Activated CD4-positive, alpha-beta memory T cell treated with anti-CD3 and anti-CD28 coated beads, Interleukin-2, amount 10 ng/mL, durations not matched to agents 7 days and 5 days (primary cell): ENCODE results near the gene GDNF. TPM values are rescaled to one million over a fixed set of nuclear protein-coding genes. Genes with fewer than 3 reads are reported as not detected.
"Not testable (repeated sequence)": the region's sequence is repeated elsewhere in the genome, so short reads cannot be mapped to it uniquely, and the experiment has no call there.

ENCODE experiments used
- CTCF ChIA-PET: fragments of 350-600 bp; sonication (Branson Sonifier 250); formaldehyde crosslinking; loops from one replicate; lab custom pipeline; 2021; ENCODE audit warnings: antibody characterized with exemption, inconsistent platforms; lab: Charles Lee
- POLR2A ChIA-PET: fragments of 350-600 bp; sonication (Branson Sonifier 250); formaldehyde crosslinking; loops from one replicate; lab custom pipeline; 2021; ENCODE audit warnings: antibody characterized with exemption; lab: Charles Lee
- DNase-seq: peaks from one replicate; pipeline ENCODE4 v3.0.0-alpha.2; 2020
- H3K27ac Mint-ChIP-seq: one replicate; pipeline ENCODE4 v1.8.0; 2021; ENCODE audit warnings: mild to moderate bottlenecking, mixed read lengths
- H3K27me3 Mint-ChIP-seq: one replicate; pipeline ENCODE4 v1.8.0; 2021; ENCODE audit warnings: mixed read lengths
- H3K36me3 Mint-ChIP-seq: one replicate; pipeline ENCODE4 v1.8.0; 2021; ENCODE audit warnings: low read depth, mixed read lengths
- H3K4me1 Mint-ChIP-seq: one replicate; pipeline ENCODE4 v1.8.0; 2021; ENCODE audit warnings: mixed read lengths
- H3K4me3 Mint-ChIP-seq: one replicate; pipeline ENCODE4 v1.8.0; 2021; ENCODE audit warnings: mild to moderate bottlenecking, mixed read lengths
- H3K9me3 Mint-ChIP-seq: one replicate; pipeline ENCODE4 v1.8.0; 2021; ENCODE audit warnings: mixed read lengths
- total RNA-seq, 2 experiments: library from RNA; stranded (reverse); gene quantifications; one replicate each; pipeline ENCODE4 v1.2.3, GENCODE V29; 2021

The GDNF gene
- total RNA-seq, result not detected

GRCh38 chr5:37839407-37840052 is at the start of gene GDNF:
Gene GDNF, minus strand, starts transcription at chr5:37840041. Its CDS starts 5,245 bp downstream, at chr5:37834796.
- no peak within 1 kb of the TSS for H3K27ac Mint-ChIP-seq
- H3K4me3 Mint-ChIP-seq, result no peak within 1 kb of the TSS

GRCh38 chr5:37888476-37888875 is 48.6 kb upstream of the GDNF start:
- H3K4me3 Mint-ChIP-seq, result no peak overlapping the region
- H3K27me3 Mint-ChIP-seq, result peaks cover 1% of the 10 kb centered on the region
- no peak overlapping the region for H3K27ac Mint-ChIP-seq
- no peaks in the 10 kb centered on the region for H3K36me3 Mint-ChIP-seq
- no peaks in the 10 kb centered on the region for H3K9me3 Mint-ChIP-seq
- H3K4me1 Mint-ChIP-seq, result no peaks in the 10 kb centered on the region
- ChIA-PET POLR2A (no interaction called here), CTCF (no interaction called here)
- DNase-seq, result no peak

More at GRCh38 chr5:37839407-37840052, at the start of gene GDNF:
- peaks cover 81% of the 10 kb centered on the region for H3K27me3 Mint-ChIP-seq
- H3K4me1 Mint-ChIP-seq, result peaks cover 35% of the 10 kb centered on the region
- ChIA-PET POLR2A (no interaction called here), CTCF (interaction anchor here (0.9 kb wide), 1 partner anchor 354 kb away, joined by 4 read pairs; no protein-coding TSS in a partner anchor)
- H3K36me3 Mint-ChIP-seq, result peaks cover 8% of the 10 kb centered on the region
- no peaks in the 10 kb centered on the region for H3K9me3 Mint-ChIP-seq
- DNase-seq, result no peak

- Mint-ChIP-seq H3K9me3 (no peaks in the 10 kb centered on the region), H3K36me3 (no peaks in the 10 kb centered on the region), H3K4me3 (no peak overlapping the region), H3K27ac (no peak overlapping the region), H3K27me3 (peaks cover 1% of the 10 kb centered on the region), H3K4me1 (no peaks in the 10 kb centered on the region)
- CTCF ChIA-PET, result no interaction called here
- POLR2A ChIA-PET, result no interaction called here
- no peak for DNase-seq
Observed at GRCh38 chr5:37886242-37886905, 46.5 kb upstream of the GDNF start.

- CTCF ChIA-PET, result no interaction called here
- H3K27ac Mint-ChIP-seq, result no peak overlapping the region
- no peak for DNase-seq
- POLR2A ChIA-PET, result no interaction called here
- H3K4me3 Mint-ChIP-seq, result no peak overlapping the region
- H3K36me3 Mint-ChIP-seq, result no peaks in the 10 kb centered on the region
- H3K4me1 Mint-ChIP-seq, result no peaks in the 10 kb centered on the region
- no peaks in the 10 kb centered on the region for H3K9me3 Mint-ChIP-seq
- H3K27me3 Mint-ChIP-seq, result peaks cover 1% of the 10 kb centered on the region
Observed at GRCh38 chr5:37882636-37883035, 42.8 kb upstream of the GDNF start.

- Mint-ChIP-seq H3K36me3 (no peaks in the 10 kb centered on the region), H3K4me1 (no peaks in the 10 kb centered on the region), H3K4me3 (no peak overlapping the region), H3K27me3 (peaks cover 1% of the 10 kb centered on the region), H3K9me3 (no peaks in the 10 kb centered on the region), H3K27ac (no peak overlapping the region)
- DNase-seq, result no peak
- ChIA-PET CTCF (no interaction called here), POLR2A (no interaction called here)
Observed at GRCh38 chr5:37881359-37881758, 41.5 kb upstream of the GDNF start.

DNA sequence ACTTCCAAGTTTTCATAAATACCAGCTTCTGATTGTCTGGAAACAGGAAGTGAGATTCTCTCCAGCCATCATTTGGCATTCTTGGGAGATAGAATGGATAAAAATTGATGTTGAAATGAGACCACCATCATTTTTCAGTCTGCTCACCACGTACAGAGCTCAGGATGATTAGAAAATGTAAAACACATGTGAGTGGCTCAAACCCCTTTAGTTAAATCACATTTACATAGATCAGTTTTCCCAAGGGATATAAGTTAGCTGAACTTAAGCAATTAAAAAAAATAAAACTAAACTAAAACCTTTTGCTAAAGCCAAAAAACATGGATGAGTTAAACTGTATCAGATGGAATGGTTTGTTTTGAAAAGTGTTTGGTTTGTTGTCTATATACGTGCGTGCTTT is 37.1 kb upstream of the GDNF start:
- Mint-ChIP-seq H3K4me3 (no peak overlapping the region), H3K4me1 (no peaks in the 10 kb centered on the region), H3K36me3 (no peaks in the 10 kb centered on the region), H3K27ac (no peak overlapping the region), H3K9me3 (no peaks in the 10 kb centered on the region), H3K27me3 (no peaks in the 10 kb centered on the region)
- no peak for DNase-seq
- CTCF ChIA-PET, result no interaction called here
- POLR2A ChIA-PET, result no interaction called here

DNA sequence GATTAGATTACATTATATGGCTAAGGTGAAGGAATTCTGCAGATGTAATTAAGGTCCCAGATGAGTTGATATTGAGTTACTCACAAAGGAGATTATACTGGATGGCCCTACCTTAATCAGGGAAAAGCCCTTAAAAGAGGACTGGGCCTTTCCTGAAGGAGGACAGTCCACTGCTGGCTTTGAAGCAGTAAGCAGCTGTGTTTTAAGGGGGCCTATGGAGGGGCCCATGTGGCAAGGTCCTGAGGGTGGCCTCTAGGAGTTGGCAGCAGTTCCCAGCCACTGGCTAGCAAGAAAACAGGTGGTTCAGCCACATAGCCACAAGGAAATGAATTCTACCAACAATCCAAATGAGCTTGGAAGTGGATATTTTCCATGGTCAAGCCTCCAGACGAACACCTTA is 36.4 kb upstream of the GDNF start:
- ChIA-PET CTCF (no interaction called here), POLR2A (no interaction called here)
- H3K27me3 Mint-ChIP-seq, result no peaks in the 10 kb centered on the region
- H3K9me3 Mint-ChIP-seq, result no peaks in the 10 kb centered on the region
- H3K4me3 Mint-ChIP-seq, result no peak overlapping the region
- H3K27ac Mint-ChIP-seq, result no peak overlapping the region
- DNase-seq, result no peak
- no peaks in the 10 kb centered on the region for H3K36me3 Mint-ChIP-seq
- no peaks in the 10 kb centered on the region for H3K4me1 Mint-ChIP-seq

DNA sequence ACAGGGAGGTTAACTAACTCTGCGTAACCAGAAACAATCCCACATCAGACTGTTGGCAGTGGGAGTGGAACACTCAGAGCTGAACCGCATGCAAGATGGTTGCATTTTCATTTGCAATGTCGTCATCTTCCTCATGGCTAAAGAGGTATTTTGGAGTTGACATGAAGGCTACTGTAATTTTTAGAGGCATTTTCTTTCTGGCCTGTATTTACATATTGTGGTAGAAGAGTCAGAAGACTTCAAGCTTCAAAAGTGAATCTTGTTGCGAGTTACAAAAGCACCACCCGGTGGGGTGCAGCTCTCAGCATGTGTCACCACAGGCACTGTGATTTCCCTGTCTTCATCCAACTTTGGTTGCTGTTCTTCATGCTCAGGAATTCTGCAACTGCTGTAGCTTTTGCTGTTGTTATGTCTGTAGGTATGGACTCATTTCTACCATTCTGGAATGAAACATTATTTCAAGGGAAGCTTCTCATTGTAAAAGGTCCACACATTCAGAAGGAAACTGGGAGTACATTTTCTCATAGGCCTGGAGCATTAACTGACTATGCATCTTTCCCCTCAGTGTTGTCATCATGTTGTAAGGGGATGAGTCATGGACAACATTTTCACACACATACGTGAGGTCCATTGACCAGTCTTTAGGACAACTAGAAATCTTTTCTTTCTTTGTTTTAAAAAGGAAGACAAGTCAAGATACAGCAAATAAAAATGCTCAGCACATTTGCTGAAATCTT is 35.4 kb upstream of the GDNF start:
- no peak for DNase-seq
- ChIA-PET CTCF (no interaction called here), POLR2A (no interaction called here)
- H3K27ac Mint-ChIP-seq, result no peak overlapping the region
- no peak overlapping the region for H3K4me3 Mint-ChIP-seq
- H3K4me1 Mint-ChIP-seq, result no peaks in the 10 kb centered on the region
- H3K27me3 Mint-ChIP-seq, result no peaks in the 10 kb centered on the region
- H3K9me3 Mint-ChIP-seq, result no peaks in the 10 kb centered on the region
- H3K36me3 Mint-ChIP-seq, result no peaks in the 10 kb centered on the region

- no peak overlapping the region for H3K27ac Mint-ChIP-seq
- no peaks in the 10 kb centered on the region for H3K36me3 Mint-ChIP-seq
- CTCF ChIA-PET, result no interaction called here
- no peak overlapping the region for H3K4me3 Mint-ChIP-seq
- no peaks in the 10 kb centered on the region for H3K27me3 Mint-ChIP-seq
- no peaks in the 10 kb centered on the region for H3K4me1 Mint-ChIP-seq
- no peak for DNase-seq
- H3K9me3 Mint-ChIP-seq, result no peaks in the 10 kb centered on the region
- POLR2A ChIA-PET, result no interaction called here
Observed at GRCh38 chr5:37873988-37874387, 34.1 kb upstream of the GDNF start.

DNA sequence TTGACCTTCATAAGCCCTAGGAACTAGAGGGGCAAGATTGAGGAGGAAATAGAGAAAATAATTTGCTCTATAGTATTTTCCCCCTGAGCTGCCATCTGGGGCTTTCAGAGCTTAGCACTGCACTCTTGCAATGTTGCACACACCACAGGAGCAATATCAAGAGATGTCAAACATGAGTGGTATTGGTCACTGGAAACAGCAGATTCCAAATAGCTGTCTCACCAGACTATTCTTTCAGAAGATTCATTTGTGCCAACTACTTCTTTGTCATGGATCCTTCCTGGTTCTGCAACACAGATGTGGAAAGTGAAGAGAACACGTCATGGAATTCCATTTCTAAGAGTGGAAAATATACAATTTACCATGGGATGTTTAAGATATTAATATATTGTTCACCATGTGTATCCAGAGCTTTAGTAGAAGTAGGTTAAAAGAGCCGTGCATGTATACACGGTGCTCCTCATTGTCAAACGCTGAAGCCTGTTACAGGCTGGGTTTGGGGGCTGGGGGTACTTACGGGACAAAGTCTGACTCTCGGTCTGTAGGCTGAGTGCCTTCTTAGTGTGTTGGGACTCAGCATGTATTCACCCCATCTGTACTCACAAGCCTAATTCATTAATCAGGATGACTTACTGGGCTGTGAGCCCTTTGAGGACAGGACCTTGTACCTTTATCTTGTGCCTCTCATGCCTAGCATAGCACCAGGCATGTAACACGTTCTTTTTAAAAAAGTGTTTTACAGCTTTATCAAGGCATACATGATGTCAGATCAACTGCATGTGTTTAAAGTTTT is 31.4 kb upstream of the GDNF start:
- Mint-ChIP-seq H3K4me3 (no peak overlapping the region), H3K36me3 (no peaks in the 10 kb centered on the region), H3K9me3 (no peaks in the 10 kb centered on the region), H3K4me1 (no peaks in the 10 kb centered on the region), H3K27ac (no peak overlapping the region), H3K27me3 (no peaks in the 10 kb centered on the region)
- DNase-seq, result no peak
- CTCF ChIA-PET, result no interaction called here
- POLR2A ChIA-PET, result no interaction called here

DNA sequence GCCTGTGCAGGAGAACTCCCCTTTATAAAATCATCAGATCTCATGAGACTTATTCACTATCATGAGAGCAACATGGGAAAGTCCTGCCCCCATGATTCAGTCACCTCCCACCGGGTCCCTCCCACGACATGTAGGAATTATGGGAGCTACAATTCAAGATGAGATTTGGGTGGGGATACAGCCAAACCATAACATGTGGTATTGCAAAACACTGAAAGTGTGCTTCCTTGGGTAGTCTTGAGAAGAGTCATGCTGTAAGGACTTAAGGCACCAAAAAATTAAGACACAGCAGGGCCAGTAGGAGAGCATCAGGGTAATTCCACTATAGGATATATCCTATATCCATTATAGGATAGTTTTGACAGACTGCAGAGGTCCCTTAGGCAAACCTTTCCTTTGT is 29.4 kb upstream of the GDNF start:
- no peak overlapping the region for H3K27ac Mint-ChIP-seq
- no peaks in the 10 kb centered on the region for H3K36me3 Mint-ChIP-seq
- H3K4me3 Mint-ChIP-seq, result no peak overlapping the region
- no peaks in the 10 kb centered on the region for H3K4me1 Mint-ChIP-seq
- no peak for DNase-seq
- H3K27me3 Mint-ChIP-seq, result no peaks in the 10 kb centered on the region
- no peaks in the 10 kb centered on the region for H3K9me3 Mint-ChIP-seq
- ChIA-PET CTCF (no interaction called here), POLR2A (no interaction called here)

DNA sequence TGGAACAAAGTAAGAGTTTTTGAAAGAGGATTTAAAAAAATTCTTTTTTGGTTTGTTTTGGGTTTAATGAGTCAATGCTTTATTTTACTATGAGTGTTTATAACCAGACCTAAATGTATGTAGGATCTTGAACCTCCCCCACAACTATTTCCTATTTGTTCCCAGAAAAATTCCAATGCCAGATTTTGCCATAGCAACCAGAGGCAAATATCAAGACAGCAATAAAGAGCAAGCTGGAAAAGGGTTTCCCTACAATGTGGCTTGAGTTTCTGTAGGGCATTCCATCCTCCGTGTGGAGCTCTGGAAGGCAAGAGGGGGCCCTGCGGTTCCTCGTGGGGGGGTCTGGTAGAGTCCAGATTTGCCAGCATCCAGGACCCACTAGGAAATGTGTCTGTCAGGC is 27.8 kb upstream of the GDNF start:
- H3K9me3 Mint-ChIP-seq, result no peaks in the 10 kb centered on the region
- no peaks in the 10 kb centered on the region for H3K36me3 Mint-ChIP-seq
- H3K27ac Mint-ChIP-seq, result no peak overlapping the region
- DNase-seq, result no peak
- H3K4me3 Mint-ChIP-seq, result no peak overlapping the region
- no peaks in the 10 kb centered on the region for H3K4me1 Mint-ChIP-seq
- ChIA-PET POLR2A (no interaction called here), CTCF (no interaction called here)
- H3K27me3 Mint-ChIP-seq, result no peaks in the 10 kb centered on the region

DNA sequence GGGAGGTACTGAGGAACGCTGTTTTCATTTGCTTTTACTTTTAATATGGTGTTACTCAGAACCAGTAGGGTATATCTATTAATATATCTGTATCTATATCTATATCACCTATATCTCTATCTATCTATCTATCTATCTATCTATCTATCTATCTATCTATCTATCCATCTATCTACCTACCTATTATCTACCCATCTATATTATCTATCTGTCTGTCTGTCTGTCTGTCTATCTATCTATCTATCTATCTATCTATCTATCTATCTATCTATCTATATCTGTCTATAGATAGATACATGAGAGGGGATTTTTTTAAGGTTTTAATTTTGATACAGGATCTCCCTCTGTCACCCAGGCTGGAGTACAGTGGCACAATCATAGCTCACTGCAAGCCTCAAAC is 23.1 kb upstream of the GDNF start:
- H3K4me3 Mint-ChIP-seq, H3K27ac Mint-ChIP-seq, CTCF ChIA-PET, H3K36me3 Mint-ChIP-seq, H3K4me1 Mint-ChIP-seq, POLR2A ChIA-PET, H3K27me3 Mint-ChIP-seq, H3K9me3 Mint-ChIP-seq, DNase-seq: not testable (repeated sequence)
